NCI-H1048 (cell line): ENCODE measurements around the gene FBXL17.
"Not testable (repeated sequence)": the region's sequence is repeated elsewhere in the genome, so short reads cannot be mapped to it uniquely, and the experiment has no call there.

Experiments used
- DNase-seq: peaks from one replicate; lab custom pipeline; 2025; lab: John Stamatoyannopoulos, UW

Gene FBXL17

GRCh38 chr5:108311682-108312081, 70.2 kb downstream of the FBXL17 start:
- no peak for DNase-seq

- no peak for DNase-seq
These were observed 78.3 kb downstream of the FBXL17 start for GRCh38 chr5:108303611-108304010.

GRCh38 chr5:108303086-108303485, 78.8 kb downstream of the FBXL17 start:
- no peak for DNase-seq

- no peak for DNase-seq
These were observed 84.8 kb downstream of the FBXL17 start for GRCh38 chr5:108297042-108297601.

- DNase-seq = no peak
These were observed 86.1 kb downstream of the FBXL17 start for GRCh38 chr5:108295578-108296368.

GRCh38 chr5:108280960-108281569, 100.8 kb downstream of the FBXL17 start:
- DNase-seq = no peak

GRCh38 chr5:108280248-108280647, 101.7 kb downstream of the FBXL17 start:
- no peak for DNase-seq

GRCh38 chr5:108278285-108279240, 103.3 kb downstream of the FBXL17 start:
- DNase-seq = no peak

- no peak for DNase-seq
These were observed 105.5 kb downstream of the FBXL17 start for GRCh38 chr5:108276187-108277050.

- not testable (repeated sequence) for DNase-seq
These were observed 107.8 kb downstream of the FBXL17 start for GRCh38 chr5:108274080-108274479.

GRCh38 chr5:108271127-108271526, 110.8 kb downstream of the FBXL17 start:
- no peak for DNase-seq

- no peak for DNase-seq
These were observed 115.7 kb downstream of the FBXL17 start for GRCh38 chr5:108266242-108266641.

GRCh38 chr5:108264533-108264932, 117.4 kb downstream of the FBXL17 start:
- no peak for DNase-seq

- DNase-seq = no peak
These were observed 118.6 kb downstream of the FBXL17 start for GRCh38 chr5:108263338-108263737.

GRCh38 chr5:108260858-108261170, 121.1 kb downstream of the FBXL17 start:
- DNase-seq = no peak

GRCh38 chr5:108260117-108260857, 121.6 kb downstream of the FBXL17 start:
- DNase-seq = peak; percentile 39

GRCh38 chr5:108259306-108259705, 122.6 kb downstream of the FBXL17 start:
- DNase-seq = no peak

GRCh38 chr5:108257996-108258395, 123.9 kb downstream of the FBXL17 start:
- no peak for DNase-seq

GRCh38 chr5:108255468-108255867, 126.4 kb downstream of the FBXL17 start:
- DNase-seq = no peak

GRCh38 chr5:108251350-108251749, 130.5 kb downstream of the FBXL17 start:
- DNase-seq = no peak
